ENCODE results near the gene ASB1. TPM values are rescaled to one million over a fixed set of nuclear protein-coding genes. Genes with fewer than 3 reads are reported as not detected.

ASB1 gene
- total and polyA plus RNA-seq, 9 of the 15 experiments (the other 6 are each of a cell fraction or from before 2014, with no cell fraction given) = 6.3 to 37.7 (median 23.9) TPM

- intact Hi-C loops (cut with micrococcal nuclease) = no loop called here
- POLR2A ChIA-PET = interaction anchor here (0.6 to 1.2 kb wide), 3 partner anchors 9 to 42 kb away, joined by 3 read pairs; no protein-coding TSS in a partner anchor
- ATAC-seq (no peak), DNase-seq (ENCODE audit: extremely low read depth in 1 of 4, low spot score in 3 of 4) (no peak), FAIRE-seq (no peak)
- TF ChIP-seq POLR3A (IDR thresholded peaks at IDR 0.05; ENCODE audit: borderline replicate concordance, extremely low read depth, insufficient read depth, insufficient read length) (no peak), DMBX1 (CRISPR knock-in tag; IDR thresholded peaks at IDR 0.05; ENCODE audit: borderline replicate concordance) (no peak), MCM3 (IDR thresholded peaks at IDR 0.05) (no peak), POLR2B (IDR thresholded peaks at IDR 0.05; ENCODE audit: low read depth, partially characterized antibody) (no peak), ZNF764 (CRISPR knock-in tag; IDR thresholded peaks at IDR 0.05; ENCODE audit: low read depth) (no peak), NFYB (IDR thresholded peaks at IDR 0.05; ENCODE audit: extremely low read depth, insufficient read length) (no peak), ZBTB49 (CRISPR knock-in tag; IDR thresholded peaks at IDR 0.05; ENCODE audit: borderline replicate concordance) (no peak), CBFA2T3 (IDR thresholded peaks at IDR 0.05) (no peak), SRF (CRISPR knock-in tag; IDR thresholded peaks at IDR 0.05) (no peak), CHCHD3 (CRISPR knock-in tag; IDR thresholded peaks at IDR 0.05) (no peak), GATA2 (CRISPR knock-in tag; IDR thresholded peaks at IDR 0.05) (no peak), PCBP1 (IDR thresholded peaks at IDR 0.05; ENCODE audit: low read depth, low read length, poor library complexity, severe bottlenecking) (no peak), NR4A1 (CRISPR knock-in tag; IDR thresholded peaks at IDR 0.05) (no peak), NR4A1 (tag; IDR thresholded peaks at IDR 0.05) (no peak), FOXP1 (CRISPR knock-in tag; IDR thresholded peaks at IDR 0.05) (no peak), FOXJ3 (CRISPR knock-in tag; IDR thresholded peaks at IDR 0.05) (no peak), RCOR1 (IDR thresholded peaks at IDR 0.05; ENCODE audit: borderline replicate concordance in 1 of 2, low read depth in 2 of 2, low read length in 2 of 2) (no peak), CAMTA2 (CRISPR knock-in tag; conservative IDR thresholded peaks at IDR 0.05) (no peak), CSDE1 (IDR thresholded peaks at IDR 0.05) (no peak)
- Histone ChIP-seq H3K36me3 (ENCODE audit: control insufficient read depth, insufficient read depth, low read length) (peaks cover 81% of the 10 kb centered on the region; the same call in 2 of the 3 replicates), H3K9ac (ENCODE audit: insufficient read depth in 1 of 2, low read depth in 2 of 2, low read length in 2 of 2) (no peak overlapping the region), H3K4me2 (ENCODE audit: insufficient read depth, low read length) (no peak overlapping the region), H3K9me1 (ENCODE audit: control insufficient read depth, insufficient read depth, low read length) (peaks cover 2% of the 10 kb centered on the region), H3K4me1 (replicated peaks in 1 of 2; ENCODE audit: control insufficient read depth in 2 of 2, insufficient read depth in 2 of 2, low read length in 2 of 2) (peaks cover 3 to 11% of the 10 kb centered on the region in 2 experiments; a peak in 4 of 5 replicates), H2AFZ (ENCODE audit: low read depth, low read length) (no peak overlapping the region), H3K79me2 (ENCODE audit: control insufficient read depth, insufficient read depth, low read length) (peaks cover 80% of the 10 kb centered on the region), H3K27me3 (ENCODE audit: control insufficient read depth in 2 of 2, insufficient read depth in 2 of 2, low read length in 2 of 2) (no peaks in the 10 kb centered on the region), H4K20me1 (replicated peaks; ENCODE audit: control insufficient read depth, insufficient read depth, low read length) (peaks cover 15% of the 10 kb centered on the region; the same call in 1 of the 2 replicates), H3K27ac (ENCODE audit: extremely low read depth, low read depth, low read length) (no peak overlapping the region), H3K4me3 (no peak overlapping the region), H3K9me3 (replicated peaks; ENCODE audit: control insufficient read depth, insufficient read depth, low read depth, low read length) (no peaks in the 10 kb centered on the region)
- in situ Hi-C loops (cut with MboI) = no loop called here
- BruUV-seq (replicated peaks) = no TSS peak
- CTCF ChIA-PET (ENCODE audit: low intra/inter-chr PET ratio) = no interaction called here
- WGBS (ENCODE audit: insufficient coverage, low coverage, missing lambda C conversion rate) = 93% methylated on average over 2 of the region's 2 CpGs
These were observed 13.2 kb downstream of the ASB1 start for GRCh38 chr2:238439917-238440316.
